Endothelial cell of umbilical vein (primary cell): ENCODE data around the gene IRX1. TPM values are rescaled to one million over a fixed set of nuclear protein-coding genes. Genes with fewer than 3 reads are reported as not detected.

ENCODE experiments used
- BruUV-seq: library from RNA; stranded (reverse); fragments of 400-500 nt; replicated peaks from 2 replicates; lab custom pipeline; 2021; lab: Mats Ljungman, UMichigan
- CTCF ChIA-PET: fragments of 300-600, 350-600 bp; sonication (Branson Sonifier 250); formaldehyde crosslinking; loops from one replicate; lab custom pipeline; 2021; ENCODE audit warnings: antibody characterized with exemption, inconsistent platforms; lab: Charles Lee
- POLR2A ChIA-PET: fragments of 300-600, 350-600 bp; sonication (Branson Sonifier 250); formaldehyde crosslinking; loops from one replicate; lab custom pipeline; 2021; ENCODE audit warnings: antibody characterized with exemption, inconsistent platforms; lab: Charles Lee
- DNase-seq: peaks from one replicate; pipeline ENCODE4 v3.0.0-alpha.2; 2011; ENCODE audit warnings: low read depth, low spot score
- FAIRE-seq: peaks from 2 replicates; lab custom pipeline; 2011; peaks lifted over from hg19 to GRCh38; lab: Jason Lieb, UNC
- H2AFZ ChIP-seq: 2 replicates; pipeline ENCODE4 v1.6.0; 2012; ENCODE audit warnings: low read depth, low read length, control low read depth, inconsistent platforms
- H3K27ac ChIP-seq: 2 replicates; pipeline ENCODE4 v1.5.1; 2011; ENCODE audit warnings: low read depth, mild to moderate bottlenecking, control low read depth, low read length, moderate library complexity; ENCODE audit not compliant: insufficient read depth
- H3K27me3 ChIP-seq, 2 experiments: 2 replicates each; pipeline versions ENCODE4 v1.6.0 to v1.6.1; 2011; ENCODE audit warnings: low read length in 2 of 2, mixed read lengths in 1 of 2; ENCODE audit not compliant: control insufficient read depth in 2 of 2, insufficient read depth in 2 of 2
- H3K36me3 ChIP-seq, 2 experiments: 2 replicates in 1 of 2; 3 replicates in 1 of 2; pipeline ENCODE4 v1.5.1; 2011; ENCODE audit warnings: low read length in 2 of 2, mild to moderate bottlenecking in 1 of 2, moderate library complexity in 1 of 2; ENCODE audit not compliant: control insufficient read depth in 2 of 2, insufficient read depth in 2 of 2; ENCODE audit errors: extremely low read depth in 1 of 2
- H3K4me1 ChIP-seq: 3 replicates; pipeline ENCODE4 v1.5.1; 2011; ENCODE audit warnings: mild to moderate bottlenecking, low read length; ENCODE audit not compliant: control insufficient read depth, insufficient read depth; ENCODE audit errors: extremely low read depth
- H3K4me2 ChIP-seq: 2 replicates; pipeline ENCODE4 v1.6.1; 2011; ENCODE audit warnings: low read length, control low read depth, mixed read lengths; ENCODE audit not compliant: insufficient read depth
- H3K4me3 ChIP-seq, 3 experiments: fragments of 200-600 bp in 1 of 3; sonication (generic), shearing (Covaris generic) in 1 of 3; replicated peaks in 1 of 3; 2 replicates each; pipeline ENCODE4 v1.5.1; 2011 to 2016; ENCODE audit warnings: control low read depth in 3 of 3, low read length in 3 of 3, mild to moderate bottlenecking in 2 of 3, inconsistent platforms in 1 of 3, low read depth in 1 of 3, moderate library complexity in 1 of 3; ENCODE audit not compliant: insufficient read depth in 1 of 3
- H3K79me2 ChIP-seq: 2 replicates; pipeline ENCODE4 v1.6.0; 2012; ENCODE audit warnings: low read length, inconsistent platforms; ENCODE audit not compliant: control insufficient read depth, insufficient read depth
- H3K9ac ChIP-seq: replicated peaks from 2 replicates; pipeline ENCODE3; 2011; ENCODE audit warnings: low read length, control low read depth; ENCODE audit not compliant: insufficient read depth; ENCODE audit errors: extremely low read depth
- H3K9me1 ChIP-seq: replicated peaks from 3 replicates; pipeline ENCODE4 v1.6.0; 2011; ENCODE audit warnings: mild to moderate bottlenecking, low read length; ENCODE audit not compliant: control insufficient read depth, insufficient read depth; ENCODE audit errors: extremely low read depth
- H3K9me3 ChIP-seq: replicated peaks from 2 replicates; pipeline ENCODE4 v1.5.1; 2012; ENCODE audit warnings: low read length, inconsistent platforms; ENCODE audit not compliant: control insufficient read depth, insufficient read depth
- H4K20me1 ChIP-seq: replicated peaks from 2 replicates; pipeline ENCODE3; 2011; ENCODE audit warnings: mild to moderate bottlenecking, low read length; ENCODE audit not compliant: control insufficient read depth, insufficient read depth; ENCODE audit errors: extremely low read depth
- EZH2 ChIP-seq: IDR thresholded peaks from 2 replicates; pipeline ENCODE4 v1.6.1; 2012; ENCODE audit warnings: borderline replicate concordance, low read depth, mild to moderate bottlenecking, moderate library complexity, low read length, inconsistent platforms; ENCODE audit not compliant: severe bottlenecking
- FOS ChIP-seq: IDR thresholded peaks from 2 replicates; pipeline ENCODE4 v1.6.1; 2011; ENCODE audit warnings: mild to moderate bottlenecking, low read length, moderate library complexity, borderline replicate concordance; ENCODE audit not compliant: insufficient read depth
- GATA2 ChIP-seq: IDR thresholded peaks from 2 replicates; pipeline ENCODE4 v1.7.0; 2011; ENCODE audit warnings: low read depth, mild to moderate bottlenecking, moderate library complexity, mixed read lengths, low read length; ENCODE audit not compliant: insufficient read length, insufficient read depth
- JUN ChIP-seq: IDR thresholded peaks from 2 replicates; pipeline ENCODE4 v1.6.1; 2011; ENCODE audit warnings: borderline replicate concordance, low read depth; ENCODE audit not compliant: insufficient read length, insufficient read depth
- POLR2A ChIP-seq: IDR thresholded peaks from 2 replicates; pipeline ENCODE4 v1.6.1; 2012; ENCODE audit warnings: low read depth, mild to moderate bottlenecking, control low read depth, low read length
- POLR2AphosphoS5 ChIP-seq: IDR thresholded peaks from 2 replicates; pipeline ENCODE4 v1.6.1; 2012; ENCODE audit warnings: low read depth, mild to moderate bottlenecking, control low read depth, low read length, moderate library complexity; ENCODE audit not compliant: insufficient read depth
- dilution Hi-C: fragments of 300-500 bp; cut with MboI; formaldehyde crosslinking; loops from one replicate; pipeline ENCODE4 v1.15.0; 2019; ENCODE audit warnings: low sequenced_read_pairs; ENCODE audit not compliant: extremely low pct_ligation_motif_present
- intact Hi-C: fragments of 100-400 bp; cut with micrococcal nuclease; formaldehyde crosslinking; loops from one replicate; pipeline ENCODE4 v1.10.0; 2022
- polyA plus RNA-seq, 4 experiments: library from polyadenylated mRNA; depleted of rRNA in 3 of 4; stranded (reverse) in 3 of 4; unstranded in 1 of 4; fragments of >200 nt; gene quantifications; 2 replicates each; pipeline versions ENCODE4 v1.2.1 to v1.2.3, GENCODE V29; 2011 to 2012; ENCODE audit warnings: missing spikeins in 1 of 4
- total RNA-seq: library from RNA; stranded (reverse); gene quantifications from 2 replicates; pipeline ENCODE4 v1.2.3, GENCODE V29; 2021
- TF ChIP-seq, protein P1 (sequence below): IDR thresholded peaks from 2 replicates; pipeline ENCODE4 v1.6.1; 2011; ENCODE audit not compliant: insufficient read depth, insufficient read length
- TF ChIP-seq, protein P2 (sequence below), 2 donors: IDR thresholded peaks; 1 replicate in 1 of 2; 2 replicates in 1 of 2; pipeline ENCODE4 v1.5.1; 2011; ENCODE audit warnings: low read length in 2 of 2, mild to moderate bottlenecking in 2 of 2, moderate library complexity in 2 of 2, control low read depth in 1 of 2, inconsistent platforms in 1 of 2, low read depth in 1 of 2; ENCODE audit not compliant: insufficient read depth in 1 of 2; ENCODE audit errors: extremely low read depth in 1 of 2

IRX1 gene
- total and polyA plus RNA-seq, 2 donors (not counting 3 experiments of a cell fraction or from before 2014, with no cell fraction given) = not detected

DNA sequence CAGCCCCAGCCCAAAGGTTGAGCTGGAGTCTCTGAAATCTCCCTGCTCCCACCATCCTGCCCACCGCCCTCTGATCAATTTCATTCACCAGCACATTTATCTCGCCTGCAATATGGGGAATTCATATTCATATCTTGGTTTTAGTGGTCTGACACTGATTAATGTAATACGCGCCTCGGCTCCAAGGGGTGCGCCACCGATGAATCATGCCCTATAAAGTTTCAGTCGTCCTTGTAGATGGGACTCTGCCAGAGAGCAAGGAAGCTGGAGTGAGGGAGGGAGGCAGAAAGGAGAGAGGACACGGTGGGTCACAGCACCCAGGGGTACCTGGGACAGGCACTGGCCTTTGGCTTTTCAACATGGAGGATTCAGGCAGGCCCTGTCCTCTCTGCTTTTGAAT lies 8.9 kb downstream of the IRX1 start:
- TF ChIP-seq FOS = no peak
- TF ChIP-seq JUN = no peak
- no peak for TF ChIP-seq POLR2A
- TF ChIP-seq, protein P1, sequence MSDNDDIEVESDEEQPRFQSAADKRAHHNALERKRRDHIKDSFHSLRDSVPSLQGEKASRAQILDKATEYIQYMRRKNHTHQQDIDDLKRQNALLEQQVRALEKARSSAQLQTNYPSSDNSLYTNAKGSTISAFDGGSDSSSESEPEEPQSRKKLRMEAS = no peak
- no peak for TF ChIP-seq POLR2AphosphoS5
- TF ChIP-seq GATA2 = no peak
- no peak for TF ChIP-seq EZH2
- TF ChIP-seq, protein P2, sequence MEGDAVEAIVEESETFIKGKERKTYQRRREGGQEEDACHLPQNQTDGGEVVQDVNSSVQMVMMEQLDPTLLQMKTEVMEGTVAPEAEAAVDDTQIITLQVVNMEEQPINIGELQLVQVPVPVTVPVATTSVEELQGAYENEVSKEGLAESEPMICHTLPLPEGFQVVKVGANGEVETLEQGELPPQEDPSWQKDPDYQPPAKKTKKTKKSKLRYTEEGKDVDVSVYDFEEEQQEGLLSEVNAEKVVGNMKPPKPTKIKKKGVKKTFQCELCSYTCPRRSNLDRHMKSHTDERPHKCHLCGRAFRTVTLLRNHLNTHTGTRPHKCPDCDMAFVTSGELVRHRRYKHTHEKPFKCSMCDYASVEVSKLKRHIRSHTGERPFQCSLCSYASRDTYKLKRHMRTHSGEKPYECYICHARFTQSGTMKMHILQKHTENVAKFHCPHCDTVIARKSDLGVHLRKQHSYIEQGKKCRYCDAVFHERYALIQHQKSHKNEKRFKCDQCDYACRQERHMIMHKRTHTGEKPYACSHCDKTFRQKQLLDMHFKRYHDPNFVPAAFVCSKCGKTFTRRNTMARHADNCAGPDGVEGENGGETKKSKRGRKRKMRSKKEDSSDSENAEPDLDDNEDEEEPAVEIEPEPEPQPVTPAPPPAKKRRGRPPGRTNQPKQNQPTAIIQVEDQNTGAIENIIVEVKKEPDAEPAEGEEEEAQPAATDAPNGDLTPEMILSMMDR (IDR thresholded peaks at IDR 0.05; ENCODE audit: extremely low read depth in 1 of 2, insufficient read depth in 1 of 2, low read depth in 1 of 2, low read length in 2 of 2) = no peak
- H3K9ac ChIP-seq = no peak overlapping the region
- no peaks in the 10 kb centered on the region for H3K36me3 ChIP-seq
- no peak for FAIRE-seq
- intact Hi-C loops = no loop called here
- no peak overlapping the region for H3K4me3 ChIP-seq
- dilution Hi-C loops = no loop called here
- POLR2A ChIA-PET = no interaction called here
- no peak overlapping the region for H3K27ac ChIP-seq
- DNase-seq = no peak
- no peak overlapping the region for H2AFZ ChIP-seq
- H3K79me2 ChIP-seq = no peaks in the 10 kb centered on the region
- no peaks in the 10 kb centered on the region for H3K4me1 ChIP-seq
- H3K9me3 ChIP-seq = no peaks in the 10 kb centered on the region
- peaks cover 31% of the 10 kb centered on the region in 2 experiments for H3K27me3 ChIP-seq
- H4K20me1 ChIP-seq = no peaks in the 10 kb centered on the region
- no peak overlapping the region for H3K4me2 ChIP-seq
- CTCF ChIA-PET = no interaction called here
- H3K9me1 ChIP-seq = no peaks in the 10 kb centered on the region
- BruUV-seq = no TSS peak
